ENCODE results near the gene ITGA4.

GRCh38 chr2:181485638-181485946, 28.4 kb downstream of the ITGA4 start:
- no peak for TF ChIP-seq CTCF (IDR thresholded peaks at IDR 0.05)
- no peak for TF ChIP-seq POLR2A (IDR thresholded peaks at IDR 0.05)
